GM03348 (cell line): ENCODE results near the gene BCL2L13.

Source experiments
- DNase-seq: peaks from one replicate; pipeline ENCODE4 v3.0.0; 2012; ENCODE audit warnings: low spot score

BCL2L13 gene

DNA sequence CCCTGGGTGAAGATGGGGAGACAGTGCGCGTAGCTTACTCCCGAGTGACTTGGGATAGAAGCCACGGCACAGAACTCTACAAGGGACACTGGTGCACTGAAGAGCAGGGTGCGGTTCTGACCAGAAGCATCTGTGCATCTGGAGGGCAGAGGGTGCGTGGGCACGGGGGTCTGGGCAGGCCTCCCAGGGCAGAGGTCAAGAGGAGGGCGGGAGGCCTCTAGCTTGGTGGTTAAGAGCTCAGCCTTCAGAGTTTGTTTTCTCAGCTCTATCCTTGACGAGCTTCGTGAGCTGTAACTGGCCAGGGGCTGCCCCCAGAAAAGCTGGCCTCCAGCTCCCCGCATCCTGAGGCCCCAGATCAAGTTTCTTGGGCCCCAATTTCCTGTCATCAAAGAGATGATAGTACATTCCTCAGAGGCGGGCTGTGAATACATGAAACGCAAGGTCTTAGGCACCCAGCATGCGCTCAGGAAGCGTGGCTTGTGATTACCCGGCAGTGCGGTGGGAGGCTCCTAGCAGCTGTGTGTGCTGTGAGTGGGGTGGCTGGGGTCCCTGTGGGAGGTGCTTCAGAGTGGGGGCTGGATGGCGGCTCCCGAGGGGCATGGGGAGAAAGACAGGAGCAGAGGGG lies 141.7 kb downstream of the BCL2L13 start:
- DNase-seq: no peak
